ENCODE data around the gene OR4D10. TPM values are rescaled to one million over a fixed set of nuclear protein-coding genes. Genes with fewer than 3 reads are reported as not detected.

Gene OR4D10
- total RNA-seq, 4 donors from 2014 or later: not detected

GRCh38 chr11:59520741-59521140 lies 47.6 kb downstream of the OR4D10 start:
- whole genome bisulfite sequencing: 79% methylated on average over 5 of the region's 5 CpGs
- H3K27ac ChIP-seq (replicated peaks in 1 of 4): no peak overlapping the region
- peaks cover 0 to 10% (median 0%) of the 10 kb centered on the region in 4 donors for H3K27me3 ChIP-seq
- no peaks in the 10 kb centered on the region for H3K9me3 ChIP-seq
- H3K36me3 ChIP-seq: no peaks in the 10 kb centered on the region
- no peak for DNase-seq (ENCODE audit: extremely low spot score)
- no peaks in the 10 kb centered on the region for H3K4me1 ChIP-seq
- no peak for TF ChIP-seq POLR2AphosphoS5 (IDR thresholded peaks at IDR 0.05)
- TF ChIP-seq CTCF (IDR thresholded peaks at IDR 0.05): no peak
- TF ChIP-seq POLR2A (IDR thresholded peaks at IDR 0.05; ENCODE audit: low read depth): no peak
- TF ChIP-seq EP300 (IDR thresholded peaks at IDR 0.05): no peak
- intact Hi-C loops (cut with DNase I): no loop called here
- H3K4me3 ChIP-seq: no peak overlapping the region

- Histone ChIP-seq H3K4me3 (no peak overlapping the region), H3K27me3 (peaks cover 0 to 10% (median 0%) of the 10 kb centered on the region in 4 donors), H3K27ac (replicated peaks in 1 of 4) (no peak overlapping the region), H3K4me1 (no peaks in the 10 kb centered on the region), H3K36me3 (no peaks in the 10 kb centered on the region), H3K9me3 (no peaks in the 10 kb centered on the region)
- DNase-seq (ENCODE audit: extremely low spot score): no peak
- 0% methylated on average over 1 of the region's 1 CpG for WGBS
- TF ChIP-seq POLR2AphosphoS5 (IDR thresholded peaks at IDR 0.05): no peak
- TF ChIP-seq EP300 (IDR thresholded peaks at IDR 0.05): no peak
- TF ChIP-seq CTCF (IDR thresholded peaks at IDR 0.05): no peak
- TF ChIP-seq POLR2A (IDR thresholded peaks at IDR 0.05; ENCODE audit: low read depth): no peak
- intact Hi-C loops (cut with DNase I): no loop called here
These were observed 50.4 kb downstream of the OR4D10 start for GRCh38 chr11:59523541-59523940.

DNA sequence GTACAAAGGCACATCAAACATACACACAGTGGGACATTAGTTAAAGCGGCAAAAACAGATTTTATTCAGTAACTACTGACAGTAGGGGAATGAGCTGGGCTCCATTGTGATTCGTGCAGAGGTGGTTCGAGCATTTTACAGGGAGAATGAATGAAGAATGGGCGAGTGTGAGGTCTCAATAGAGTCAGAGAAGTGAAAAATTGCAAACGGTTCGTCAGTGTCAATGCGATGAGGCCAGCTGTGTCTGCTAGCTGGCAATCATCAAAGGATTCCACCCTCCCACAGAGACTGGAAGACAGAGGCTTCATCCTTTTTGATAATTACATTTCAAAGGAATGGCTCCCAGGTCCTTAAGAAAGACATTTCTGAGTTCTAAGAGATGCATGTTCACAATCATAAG lies 55.6 kb downstream of the OR4D10 start:
- intact Hi-C loops (cut with DNase I): no loop called here
- TF ChIP-seq POLR2AphosphoS5 (IDR thresholded peaks at IDR 0.05): no peak
- TF ChIP-seq CTCF (IDR thresholded peaks at IDR 0.05): no peak
- no peak for TF ChIP-seq EP300 (IDR thresholded peaks at IDR 0.05)
- no peak for TF ChIP-seq POLR2A (IDR thresholded peaks at IDR 0.05; ENCODE audit: low read depth)
- DNase-seq (ENCODE audit: extremely low spot score): no peak
- H3K4me1 ChIP-seq: no peaks in the 10 kb centered on the region
- no peaks in the 10 kb centered on the region for H3K36me3 ChIP-seq
- no peak overlapping the region for H3K27ac ChIP-seq (replicated peaks in 1 of 4)
- peaks cover 0 to 13% (median 0%) of the 10 kb centered on the region in 4 donors for H3K27me3 ChIP-seq
- no peaks in the 10 kb centered on the region for H3K9me3 ChIP-seq
- H3K4me3 ChIP-seq: no peak overlapping the region
- 59% methylated on average over 7 of the region's 7 CpGs for WGBS

Other genes with a start within 250 kb of the OR4D10 start
- not detected for gene OR5AN1, start 114.4 kb upstream of the OR4D10 start, total RNA-seq
- gene OR5A2, start 46.9 kb upstream of the OR4D10 start, total RNA-seq: not detected
- gene OR5A1, start 36.8 kb upstream of the OR4D10 start, total RNA-seq: not detected
- gene OR4D6, start 16.4 kb upstream of the OR4D10 start, total RNA-seq: not detected
- not detected for gene OR4D11, start 30.3 kb downstream of the OR4D10 start, total RNA-seq
- not detected for gene OR4D9, start 38.2 kb downstream of the OR4D10 start, total RNA-seq
- gene OSBP, start 142.5 kb downstream of the OR4D10 start, total RNA-seq: 10 to 100 TPM; 32.5 to 40.0 (median 33.3) TPM
- 10 to 100 TPM; 12.5 to 18.5 (median 16.1) TPM for gene PATL1, start 195.7 kb downstream of the OR4D10 start, total RNA-seq
- not detected for gene OR10V1, start 240.5 kb downstream of the OR4D10 start, total RNA-seq

All from esophagus muscularis mucosa (tissue), 4 donors.